ENCODE results near the gene FREM2. TPM values are rescaled to one million over a fixed set of nuclear protein-coding genes. Genes with fewer than 3 reads are reported as not detected.

The FREM2 gene
- total and polyA plus RNA-seq, 2 of the 4 experiments (the other 2 are of a cell fraction), result not detected

GRCh38 chr13:38784036-38784880 lies 97.4 kb downstream of the FREM2 start:
- no peak overlapping the region for H2AFZ ChIP-seq (replicated peaks; ENCODE audit: low read length, poor library complexity)
- no peaks in the 10 kb centered on the region for H3K79me1 ChIP-seq (ENCODE audit: low read depth in 1 of 2, low read length in 2 of 2)
- no peak overlapping the region for H3K4me3 ChIP-seq (ENCODE audit: insufficient read depth, low read depth, low read length)
- intact Hi-C loops (cut with micrococcal nuclease) (no loop called here), in situ Hi-C loops (cut with MboI; ENCODE audit: low sequenced_read_pairs) (no loop called here), dilution Hi-C loops (cut with HindIII; ENCODE audit: low sequenced_read_pairs, unreplicated experiment) (no loop called here)
- no peak overlapping the region for H2AK5ac ChIP-seq (ENCODE audit: low read depth, low read length)
- DNase-seq (no peak), ATAC-seq (ENCODE audit: low read depth) (no peak)
- no peaks in the 10 kb centered on the region for H3K9me1 ChIP-seq (ENCODE audit: insufficient read depth, low read length)
- no peak overlapping the region for H2BK5ac ChIP-seq (ENCODE audit: low read depth, low read length, poor library complexity, severe bottlenecking)
- H3K4me1 ChIP-seq (ENCODE audit: control insufficient read depth, insufficient read depth, low read length), result no peaks in the 10 kb centered on the region
- H3K9ac ChIP-seq (ENCODE audit: low read depth, low read length), result no peak overlapping the region
- H4K20me1 ChIP-seq (ENCODE audit: insufficient read depth, low read length), result no peaks in the 10 kb centered on the region
- no peak overlapping the region for H3K27ac ChIP-seq (ENCODE audit: insufficient read depth, low read length)
- TF ChIP-seq FOS (IDR thresholded peaks at IDR 0.05; ENCODE audit: low read depth, low read length), result no peak
- TF ChIP-seq RAD21 (IDR thresholded peaks at IDR 0.05; ENCODE audit: low read length), result no peak
- no peak for TF ChIP-seq RCOR1 (IDR thresholded peaks at IDR 0.05; ENCODE audit: insufficient replicate concordance, low read length)
- no peak for TF ChIP-seq USF2 (IDR thresholded peaks at IDR 0.05; ENCODE audit: low read depth, low read length)
- no peak for TF ChIP-seq BHLHE40 (IDR thresholded peaks at IDR 0.05; ENCODE audit: low read depth, low read length)
- TF ChIP-seq, protein P1, sequence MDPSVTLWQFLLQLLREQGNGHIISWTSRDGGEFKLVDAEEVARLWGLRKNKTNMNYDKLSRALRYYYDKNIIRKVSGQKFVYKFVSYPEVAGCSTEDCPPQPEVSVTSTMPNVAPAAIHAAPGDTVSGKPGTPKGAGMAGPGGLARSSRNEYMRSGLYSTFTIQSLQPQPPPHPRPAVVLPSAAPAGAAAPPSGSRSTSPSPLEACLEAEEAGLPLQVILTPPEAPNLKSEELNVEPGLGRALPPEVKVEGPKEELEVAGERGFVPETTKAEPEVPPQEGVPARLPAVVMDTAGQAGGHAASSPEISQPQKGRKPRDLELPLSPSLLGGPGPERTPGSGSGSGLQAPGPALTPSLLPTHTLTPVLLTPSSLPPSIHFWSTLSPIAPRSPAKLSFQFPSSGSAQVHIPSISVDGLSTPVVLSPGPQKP (IDR thresholded peaks at IDR 0.05; ENCODE audit: borderline replicate concordance, low read depth, low read length), result no peak
- no peak for TF ChIP-seq SMC3 (IDR thresholded peaks at IDR 0.05; ENCODE audit: low read depth, low read length)
- TF ChIP-seq MXI1 (IDR thresholded peaks at IDR 0.05; ENCODE audit: borderline replicate concordance, low read depth, low read length), result no peak
- TF ChIP-seq RFX5 (IDR thresholded peaks at IDR 0.05; ENCODE audit: low read depth, low read length), result no peak
- TF ChIP-seq CEBPB (IDR thresholded peaks at IDR 0.05; ENCODE audit: low read depth, low read length), result no peak
- TF ChIP-seq CHD1 (IDR thresholded peaks at IDR 0.05; ENCODE audit: low read depth, low read length), result no peak
- TF ChIP-seq MAZ (IDR thresholded peaks at IDR 0.05; ENCODE audit: borderline replicate concordance, low read depth, low read length), result no peak
- no peak for TF ChIP-seq NFE2L2 (IDR thresholded peaks at IDR 0.05; ENCODE audit: low read depth, low read length)
- no peak for TF ChIP-seq MAFK (IDR thresholded peaks at IDR 0.05; ENCODE audit: low read depth, low read length)
- TF ChIP-seq CTCF (conservative IDR thresholded peaks at IDR 0.05; ENCODE audit: low read depth, low read length), result no peak
- no peak for TF ChIP-seq POLR2A (IDR thresholded peaks at IDR 0.05; ENCODE audit: low read depth, low read length)
- H2BK15ac ChIP-seq (ENCODE audit: low read depth, low read length), result no peak overlapping the region
- POLR2A ChIA-PET (ENCODE audit: unreplicated experiment), result no interaction called here
- H3K9me3 ChIP-seq (ENCODE audit: control insufficient read depth, insufficient read depth, low read length), result no peaks in the 10 kb centered on the region
- no peak overlapping the region for H3K14ac ChIP-seq (replicated peaks; ENCODE audit: low read depth, low read length)
- H3K27me3 ChIP-seq (ENCODE audit: control insufficient read depth, insufficient read depth, low read length), result no peaks in the 10 kb centered on the region
- no peak overlapping the region for H3K56ac ChIP-seq (ENCODE audit: extremely low read depth, insufficient read depth, low read length)
- H4K8ac ChIP-seq (ENCODE audit: low read depth in 2 of 2, low read length in 2 of 2), result no peak overlapping the region
- no peak overlapping the region for H3K4ac ChIP-seq (ENCODE audit: low read depth, low read length)
- CTCF ChIA-PET, result no interaction called here
- BruUV-seq (replicated peaks), result no TSS peak
- WGBS, 2 experiments (ENCODE audit: extremely low coverage in 2 of 2, insufficient read length in 1 of 2), result 86% methylated on average over 1 of the region's 15 CpGs; no CpG with 5 or more reads in 1 of the 2 experiments
- no peak overlapping the region for H4K91ac ChIP-seq (ENCODE audit: insufficient read depth, low read depth, low read length)
- no peaks in the 10 kb centered on the region for H3K36me3 ChIP-seq (ENCODE audit: control insufficient read depth, insufficient read depth, low read length)
- H2BK120ac ChIP-seq (ENCODE audit: low read depth, low read length), result no peak overlapping the region
- no peak overlapping the region for H2BK20ac ChIP-seq (ENCODE audit: low read depth, low read length)
- H3K4me2 ChIP-seq (ENCODE audit: low read depth, low read length), result no peak overlapping the region
- H4K5ac ChIP-seq (ENCODE audit: low read depth, low read length), result no peak overlapping the region
- no peak overlapping the region for H3K18ac ChIP-seq (ENCODE audit: low read depth, low read length)
- no peak overlapping the region for H2AK9ac ChIP-seq (replicated peaks; ENCODE audit: low read depth, low read length, poor library complexity)
- H3K23ac ChIP-seq (ENCODE audit: low read depth, low read length), result no peak overlapping the region

Data from IMR-90 (cell line).